NOMO-1 treated with dmso at 0.1 percent for 144 hours (cell line): ENCODE measurements around the gene SIGLEC11.
"Not testable (repeated sequence)": the region's sequence is repeated elsewhere in the genome, so short reads cannot be mapped to it uniquely, and the experiment has no call there.

ENCODE experiments used
- DNase-seq: peaks from one replicate; lab custom pipeline; 2025; ENCODE audit not compliant: unreplicated experiment; lab: John Stamatoyannopoulos, UW

The SIGLEC11 gene

GRCh38 chr19:49952479-49952836, 8.5 kb downstream of the SIGLEC11 start:
- DNase-seq = no peak

- DNase-seq = no peak
These were observed 9.0 kb downstream of the SIGLEC11 start for GRCh38 chr19:49951806-49952478.

GRCh38 chr19:49950956-49951526, 9.9 kb downstream of the SIGLEC11 start:
- DNase-seq = no peak

- no peak for DNase-seq
These were observed 10.4 kb downstream of the SIGLEC11 start for GRCh38 chr19:49950590-49950948.

- DNase-seq = no peak
These were observed 11.0 kb downstream of the SIGLEC11 start for GRCh38 chr19:49949742-49950589.

GRCh38 chr19:49946415-49946814, 14.6 kb downstream of the SIGLEC11 start:
- no peak for DNase-seq

GRCh38 chr19:49944567-49944966, 16.4 kb downstream of the SIGLEC11 start:
- not testable (repeated sequence) for DNase-seq

- no peak for DNase-seq
These were observed 20.5 kb downstream of the SIGLEC11 start for GRCh38 chr19:49940482-49940791.

GRCh38 chr19:49939721-49940481, 21.1 kb downstream of the SIGLEC11 start:
- no peak for DNase-seq

- DNase-seq = no peak
These were observed 22.3 kb downstream of the SIGLEC11 start for GRCh38 chr19:49938662-49939061.

- peak; percentile 41 for DNase-seq
These were observed 23.1 kb downstream of the SIGLEC11 start for GRCh38 chr19:49937750-49938381.

- no peak for DNase-seq
These were observed 24.4 kb downstream of the SIGLEC11 start for GRCh38 chr19:49936549-49936948.

- DNase-seq = no peak
These were observed 27.3 kb downstream of the SIGLEC11 start for GRCh38 chr19:49933643-49934042.

GRCh38 chr19:49932731-49933131, 28.2 kb downstream of the SIGLEC11 start:
- DNase-seq = no peak

- DNase-seq = no peak
These were observed 28.9 kb downstream of the SIGLEC11 start for GRCh38 chr19:49932041-49932451.

- DNase-seq = no peak
These were observed 29.5 kb downstream of the SIGLEC11 start for GRCh38 chr19:49931293-49932040.

GRCh38 chr19:49930483-49931011, 30.4 kb downstream of the SIGLEC11 start:
- no peak for DNase-seq

- DNase-seq = peak; percentile 85
These were observed 31.1 kb downstream of the SIGLEC11 start for GRCh38 chr19:49929611-49930482.

- peak; percentile 91 for DNase-seq
These were observed 31.8 kb downstream of the SIGLEC11 start, which contains the start of the genes ATF5 and NUP62 for GRCh38 chr19:49929121-49929610. Gene ATF5, plus strand, starts transcription at chr19:49929205. Its CDS starts 1,646 bp downstream, at chr19:49930851. Gene NUP62, minus strand, starts transcription at chr19:49929504. Its CDS starts 19,697 bp downstream, at chr19:49909807.
